A549 treated with DMSO at 1 μM for 4 hours (cell line): ENCODE results near the gene VHLL. TPM values are rescaled to one million over a fixed set of nuclear protein-coding genes. Genes with fewer than 3 reads are reported as not detected.

ENCODE experiments used
- total RNA-seq: library from RNA; stranded (reverse); fragments of 200-300 nt; extraction: Qiagen RNA extraction; gene quantifications from 5 replicates; pipeline ENCODE4 v1.2.3, GENCODE V29; 2022; ENCODE audit warnings: low read depth

VHLL gene
- not detected in 5 replicates for total RNA-seq

GRCh38 chr1:156298852-156299357, at the start of gene VHLL:
TSS of gene VHLL (minus strand) at chr1:156299307. CDS start at chr1:156299189, 118 bp downstream.

GRCh38 chr1:156338180-156338976, 39.3 kb upstream of the VHLL start, which contains the start of the genes CCT3 and TSACC:
TSS of gene CCT3 (minus strand) at chr1:156338292. CDS start at chr1:156338184, 108 bp downstream.
TSS of gene TSACC (plus strand) at chr1:156338526. CDS start at chr1:156339758, 1,232 bp downstream.

GRCh38 chr1:156295391-156295947, 3.6 kb downstream of the VHLL start, which contains the start of gene GLMP:
TSS of gene GLMP (minus strand) at chr1:156295679. CDS start at chr1:156295645, 34 bp downstream.

GRCh38 chr1:156284112-156284511, 15.0 kb downstream of the VHLL start, which contains the start of gene TMEM79:
TSS of gene TMEM79 (plus strand) at chr1:156284325. CDS start at chr1:156285227, 902 bp downstream.

GRCh38 chr1:156282479-156283222, 16.5 kb downstream of the VHLL start, which contains the start of gene SMG5:
TSS of gene SMG5 (minus strand) at chr1:156282825. CDS start at chr1:156282680, 145 bp downstream.

Other genes starting within 250 kb of the VHLL start
- 38.5 to 48.6 TPM (median 41.7 TPM) in 5 replicates for gene UBQLN4, start 245.5 kb downstream of the VHLL start, total RNA-seq
- gene LAMTOR2, start 244.5 kb downstream of the VHLL start, total RNA-seq = 146 to 158 TPM (median 152 TPM) in 5 replicates
- 0.14 TPM in 1 of 5 replicates, not detected in the others for gene RAB25, start 238.1 kb downstream of the VHLL start, total RNA-seq
- 1.4 to 3.0 TPM (median 2.5 TPM) in 5 replicates for gene MEX3A, start 216.8 kb downstream of the VHLL start, total RNA-seq
- 658 to 735 TPM (median 680 TPM) in 5 replicates for gene LMNA, start 184.6 kb downstream of the VHLL start, total RNA-seq
- 0.32 to 0.69 TPM (median 0.44 TPM) in 5 replicates for gene SEMA4A, start 145.7 kb downstream of the VHLL start, total RNA-seq
- gene SLC25A44, start 105.2 kb downstream of the VHLL start, total RNA-seq = 27.7 to 35.1 TPM (median 29.0 TPM) in 5 replicates
- gene PMF1, start 86.3 kb downstream of the VHLL start, total RNA-seq = 54.6 to 65.6 TPM (median 58.8 TPM) in 5 replicates
- gene BGLAP, start 57.1 kb downstream of the VHLL start, total RNA-seq = 0.40 to 0.53 TPM (median 0.46 TPM) in 3 of 5 replicates, not detected in the others
- gene PAQR6, start 51.3 kb downstream of the VHLL start, total RNA-seq = 3.2 to 3.9 TPM (median 3.8 TPM) in 5 replicates
- gene SMG5, start 16.5 kb downstream of the VHLL start, total RNA-seq = 44.5 to 51.9 TPM (median 50.1 TPM) in 5 replicates
- gene TMEM79, start 15.0 kb downstream of the VHLL start, total RNA-seq = 5.4 to 10.2 TPM (median 8.3 TPM) in 5 replicates
- 35.7 to 51.2 TPM (median 47.4 TPM) in 5 replicates for gene GLMP, start 3.6 kb downstream of the VHLL start, total RNA-seq
- 400 to 427 TPM (median 422 TPM) in 5 replicates for gene CCT3, start 39.0 kb upstream of the VHLL start, total RNA-seq
- 2.0 to 2.8 TPM (median 2.2 TPM) in 5 replicates for gene TSACC, start 39.2 kb upstream of the VHLL start, total RNA-seq
- gene RHBG, start 69.9 kb upstream of the VHLL start, total RNA-seq = not detected in 5 replicates
- gene MEF2D, start 201.5 kb upstream of the VHLL start, total RNA-seq = 28.0 to 35.6 TPM (median 34.0 TPM) in 5 replicates